ENCODE data around the gene GCC1. TPM values are rescaled to one million over a fixed set of nuclear protein-coding genes. Genes with fewer than 3 reads are reported as not detected.

Gene GCC1, protein sequence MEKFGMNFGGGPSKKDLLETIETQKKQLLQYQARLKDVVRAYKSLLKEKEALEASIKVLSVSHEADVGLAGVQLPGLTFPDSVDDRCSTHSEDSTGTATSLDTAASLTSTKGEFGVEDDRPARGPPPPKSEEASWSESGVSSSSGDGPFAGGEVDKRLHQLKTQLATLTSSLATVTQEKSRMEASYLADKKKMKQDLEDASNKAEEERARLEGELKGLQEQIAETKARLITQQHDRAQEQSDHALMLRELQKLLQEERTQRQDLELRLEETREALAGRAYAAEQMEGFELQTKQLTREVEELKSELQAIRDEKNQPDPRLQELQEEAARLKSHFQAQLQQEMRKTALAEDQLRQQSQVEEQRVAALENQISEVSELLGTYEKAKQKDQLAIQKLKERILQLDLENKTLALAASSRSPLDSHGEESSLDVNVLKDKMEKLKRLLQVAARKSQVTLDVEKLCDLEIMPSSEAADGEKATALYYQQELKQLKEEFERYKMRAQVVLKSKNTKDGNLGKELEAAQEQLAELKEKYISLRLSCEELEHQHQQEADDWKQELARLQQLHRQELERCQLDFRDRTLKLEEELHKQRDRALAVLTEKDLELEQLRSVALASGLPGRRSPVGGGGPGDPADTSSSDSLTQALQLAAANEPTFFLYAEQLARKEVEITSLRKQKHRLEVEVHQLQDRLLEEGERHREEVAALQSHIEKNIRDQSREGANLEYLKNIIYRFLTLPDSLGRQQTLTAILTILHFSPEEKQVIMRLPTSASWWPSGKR
- total RNA-seq (10 to 100 TPM; 20.1 to 20.2 TPM), polyA plus RNA-seq (21.0 TPM)

DNA sequence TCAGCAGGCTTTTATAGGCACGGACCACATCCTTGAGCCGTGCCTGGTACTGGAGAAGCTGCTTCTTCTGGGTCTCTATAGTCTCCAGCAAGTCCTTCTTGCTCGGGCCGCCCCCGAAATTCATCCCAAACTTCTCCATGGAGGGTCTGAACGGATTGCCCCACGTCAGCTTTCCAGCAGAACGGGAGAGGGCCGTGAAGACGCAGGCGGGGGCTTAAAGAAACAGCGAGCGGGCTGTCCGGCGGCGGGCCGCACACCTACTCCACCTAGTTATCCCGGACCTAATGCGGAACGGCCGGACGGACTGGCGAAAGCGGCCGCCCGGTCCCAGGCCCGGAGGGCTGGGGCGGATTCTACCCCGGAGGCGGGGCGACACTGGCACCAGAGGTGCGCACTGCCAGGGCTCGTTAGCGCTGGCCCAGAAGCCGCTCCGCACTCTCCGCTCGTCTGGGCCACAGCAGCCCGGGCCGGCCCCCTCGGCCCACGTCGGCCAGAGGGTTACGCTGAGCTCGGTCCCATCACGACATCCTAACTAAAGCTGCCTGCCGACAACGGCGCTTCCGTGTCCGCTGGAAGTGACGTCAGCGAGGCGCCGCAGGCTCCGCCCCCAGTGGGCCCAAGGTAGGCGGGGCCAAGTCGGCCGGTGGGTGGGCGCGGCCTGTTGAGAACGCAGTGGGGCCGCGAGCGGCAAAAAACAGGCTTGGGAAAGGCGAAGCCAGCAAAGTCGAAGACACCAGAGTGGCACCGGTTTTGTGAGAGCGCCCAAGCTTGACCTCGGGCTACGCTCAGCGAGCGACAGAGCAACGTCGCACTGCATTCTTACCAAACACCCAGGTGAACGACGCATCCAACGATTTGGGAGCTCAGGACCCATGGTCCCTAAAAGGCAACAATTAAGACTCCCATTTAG is at the start of gene GCC1:
Gene GCC1 (minus strand): TSS at position 553 of the 910 bp plus-strand sequence. CDS start 414 bp downstream, at position 139.
- ChIA-PET POLR2A (interaction anchor here (0.6 kb wide), 1 partner anchor 179 kb away, joined by 4 read pairs; no protein-coding TSS in a partner anchor), CTCF (interaction anchor here (0.9 to 1.6 kb wide), 3 partner anchors 44 to 124 kb away, joined by 3 to 5 read pairs (median 3); no protein-coding TSS in a partner anchor)
- H3K9me3 ChIP-seq (ENCODE audit: low read length), result no peaks in the 10 kb centered on the region
- peak; percentile 89 to 94 (median 93) for DNase-seq
- peak within 1 kb of the TSS; percentile 81 for H3K4me3 ChIP-seq (ENCODE audit: low read length)
- Mint-ChIP-seq H3K4me3 (peak within 1 kb of the TSS; percentile 91 to 97 (median 93)), H3K9me3 (no peaks in the 10 kb centered on the region), H3K27me3 (no peaks in the 10 kb centered on the region), H3K36me3 (peaks cover 0 to 52% (median 5%) of the 10 kb centered on the region in 3 donors), H3K27ac (peak within 1 kb of the TSS; percentile 92 to 98 (median 95)), H3K4me1 (peaks cover 70 to 88% (median 82%) of the 10 kb centered on the region in 3 donors)
- H3K27me3 ChIP-seq (ENCODE audit: insufficient read depth, low read length, poor library complexity, severe bottlenecking), result no peaks in the 10 kb centered on the region
- peaks cover 69% of the 10 kb centered on the region for H3K4me1 ChIP-seq (ENCODE audit: insufficient read depth, low read length)
- H3K36me3 ChIP-seq (ENCODE audit: insufficient read depth, low read length), result peaks cover 14% of the 10 kb centered on the region
- H3K27ac ChIP-seq (ENCODE audit: low read depth, low read length), result peak within 1 kb of the TSS; percentile 90

DNA sequence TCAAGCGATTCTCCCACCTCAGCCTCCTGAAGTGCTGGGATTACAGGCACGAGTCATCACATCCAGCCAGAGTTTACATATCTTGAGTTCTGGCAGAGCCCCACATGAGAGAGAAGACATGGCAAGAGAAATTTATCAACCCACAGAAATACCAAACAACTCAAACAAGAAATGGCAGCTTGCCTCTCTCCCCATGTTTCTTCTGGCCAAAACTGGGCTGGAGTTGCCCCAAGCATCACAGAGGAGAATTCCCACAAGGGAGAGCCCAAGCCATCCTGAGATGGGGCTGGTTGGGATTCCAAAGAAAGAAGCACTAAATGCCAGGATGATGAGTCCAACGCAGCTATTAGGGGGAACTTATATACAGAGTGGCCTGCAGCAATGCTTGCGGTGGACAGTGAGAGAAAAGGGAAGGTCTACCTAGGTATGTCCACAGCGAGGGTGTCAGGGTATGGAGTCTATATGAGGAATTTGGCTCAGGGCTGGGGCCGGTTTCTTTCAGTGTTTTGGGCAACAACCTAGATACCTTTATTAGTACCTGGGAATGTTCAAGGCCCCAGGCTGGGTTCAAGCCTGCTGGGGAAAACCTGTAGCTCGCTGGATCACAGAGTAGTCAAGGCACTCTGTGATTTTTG is 47.0 kb upstream of the GCC1 start:
- H3K4me1 Mint-ChIP-seq, result peaks cover 0 to 3% (median 0%) of the 10 kb centered on the region in 3 donors
- H3K36me3 ChIP-seq (ENCODE audit: insufficient read depth, low read length), result no peaks in the 10 kb centered on the region
- H3K9me3 ChIP-seq (ENCODE audit: low read length), result no peaks in the 10 kb centered on the region
- H3K27ac ChIP-seq (ENCODE audit: low read depth, low read length), result no peak overlapping the region
- ChIA-PET CTCF (no interaction called here), POLR2A (no interaction called here)
- H3K27ac Mint-ChIP-seq, result no peak overlapping the region
- H3K9me3 Mint-ChIP-seq, result no peaks in the 10 kb centered on the region
- H3K27me3 ChIP-seq (ENCODE audit: insufficient read depth, low read length, poor library complexity, severe bottlenecking), result no peaks in the 10 kb centered on the region
- no peak overlapping the region for H3K4me3 Mint-ChIP-seq
- no peak for DNase-seq
- H3K4me1 ChIP-seq (ENCODE audit: insufficient read depth, low read length), result no peaks in the 10 kb centered on the region
- H3K27me3 Mint-ChIP-seq, result peaks cover 12 to 45% of the 10 kb centered on the region in 2 donors
- H3K36me3 Mint-ChIP-seq, result peaks cover 0 to 11% (median 1%) of the 10 kb centered on the region in 3 donors
- no peak overlapping the region for H3K4me3 ChIP-seq (ENCODE audit: low read length)

DNA sequence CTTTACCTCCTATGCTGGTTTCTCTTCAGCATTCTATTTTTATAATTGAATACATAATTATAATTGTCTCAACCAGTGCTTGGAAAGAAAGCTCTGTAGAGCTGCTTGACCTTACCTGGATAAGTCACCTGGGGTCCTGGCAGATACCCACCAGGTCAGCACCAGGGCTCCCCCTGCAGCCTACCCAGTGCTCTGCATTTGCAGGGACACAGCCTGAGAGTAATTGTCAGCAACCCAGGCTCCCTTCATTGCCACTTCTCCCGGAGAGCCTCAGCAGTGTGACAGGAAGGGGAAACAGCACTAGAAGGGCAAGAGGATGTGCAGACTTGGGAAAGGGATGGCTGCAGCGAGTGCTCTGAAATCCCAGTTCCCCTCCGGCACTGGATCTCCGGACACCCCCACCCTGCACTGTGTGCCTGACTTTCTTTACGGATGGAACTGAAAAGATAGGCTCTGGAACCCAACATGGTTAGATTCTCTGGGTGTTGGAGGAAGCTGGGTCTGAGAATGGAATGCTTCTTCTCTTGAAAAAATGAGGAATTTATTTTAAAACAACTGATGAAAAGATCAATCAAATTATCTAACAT is 44.0 kb upstream of the GCC1 start:
- ChIA-PET CTCF (interaction anchor here (0.6 to 1.3 kb wide), 2 partner anchors 23 to 44 kb away, joined by 3 to 5 read pairs; partner anchors contain the start of gene GCC1), POLR2A (no interaction called here)
- Mint-ChIP-seq H3K9me3 (no peaks in the 10 kb centered on the region), H3K4me1 (peaks cover 0 to 3% (median 0%) of the 10 kb centered on the region in 3 donors), H3K27me3 (peaks cover 4 to 41% of the 10 kb centered on the region in 2 donors), H3K36me3 (peaks cover 0 to 9% (median 0%) of the 10 kb centered on the region in 3 donors), H3K4me3 (no peak overlapping the region), H3K27ac (peak overlapping the region in 1 of 8 donors; percentile 44)
- H3K4me3 ChIP-seq (ENCODE audit: low read length), result no peak overlapping the region
- no peak overlapping the region for H3K27ac ChIP-seq (ENCODE audit: low read depth, low read length)
- H3K36me3 ChIP-seq (ENCODE audit: insufficient read depth, low read length), result no peaks in the 10 kb centered on the region
- no peaks in the 10 kb centered on the region for H3K9me3 ChIP-seq (ENCODE audit: low read length)
- H3K27me3 ChIP-seq (ENCODE audit: insufficient read depth, low read length, poor library complexity, severe bottlenecking), result no peaks in the 10 kb centered on the region
- DNase-seq, result peak in 2 of 5 donors; percentile 20 to 51
- H3K4me1 ChIP-seq (ENCODE audit: insufficient read depth, low read length), result no peaks in the 10 kb centered on the region

DNA sequence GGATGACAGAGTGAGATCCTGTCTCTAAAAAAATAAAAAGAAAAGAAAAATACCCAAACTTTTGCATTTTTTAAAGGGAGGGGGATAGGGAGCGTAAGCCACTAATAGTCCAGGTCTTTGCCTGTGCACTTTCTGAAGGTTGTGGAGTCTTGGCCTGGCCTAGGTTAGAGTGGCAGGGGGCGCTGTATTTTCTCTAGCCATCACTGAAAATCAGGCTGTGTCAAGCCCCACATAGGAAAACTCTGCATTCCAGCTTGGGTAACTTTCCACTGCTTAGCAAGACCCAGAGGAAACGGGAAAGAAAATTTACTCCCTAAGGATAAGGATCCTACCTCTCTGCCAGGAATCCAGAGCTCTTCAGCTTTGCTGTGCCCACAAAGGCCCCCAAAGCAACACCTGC is 43.0 kb upstream of the GCC1 start:
- Histone ChIP-seq H3K27me3 (ENCODE audit: insufficient read depth, low read length, poor library complexity, severe bottlenecking) (no peaks in the 10 kb centered on the region), H3K4me3 (ENCODE audit: low read length) (no peak overlapping the region), H3K9me3 (ENCODE audit: low read length) (no peaks in the 10 kb centered on the region), H3K4me1 (ENCODE audit: insufficient read depth, low read length) (no peaks in the 10 kb centered on the region), H3K36me3 (ENCODE audit: insufficient read depth, low read length) (no peaks in the 10 kb centered on the region), H3K27ac (ENCODE audit: low read depth, low read length) (no peak overlapping the region)
- CTCF ChIA-PET, result interaction anchor here (0.6 to 1.3 kb wide), 2 partner anchors 22 to 43 kb away, joined by 3 to 5 read pairs; partner anchors contain the start of gene GCC1
- no peak overlapping the region for H3K4me3 Mint-ChIP-seq
- H3K27ac Mint-ChIP-seq, result no peak overlapping the region
- peaks cover 6 to 40% of the 10 kb centered on the region in 2 donors for H3K27me3 Mint-ChIP-seq
- no peaks in the 10 kb centered on the region for H3K9me3 Mint-ChIP-seq
- POLR2A ChIA-PET, result interaction anchor here (0.5 kb wide), 1 partner anchor 62 kb away, joined by 4 read pairs; no protein-coding TSS in a partner anchor
- peaks cover 0 to 3% (median 0%) of the 10 kb centered on the region in 3 donors for H3K4me1 Mint-ChIP-seq
- no peak for DNase-seq
- H3K36me3 Mint-ChIP-seq, result no peaks in the 10 kb centered on the region

DNA sequence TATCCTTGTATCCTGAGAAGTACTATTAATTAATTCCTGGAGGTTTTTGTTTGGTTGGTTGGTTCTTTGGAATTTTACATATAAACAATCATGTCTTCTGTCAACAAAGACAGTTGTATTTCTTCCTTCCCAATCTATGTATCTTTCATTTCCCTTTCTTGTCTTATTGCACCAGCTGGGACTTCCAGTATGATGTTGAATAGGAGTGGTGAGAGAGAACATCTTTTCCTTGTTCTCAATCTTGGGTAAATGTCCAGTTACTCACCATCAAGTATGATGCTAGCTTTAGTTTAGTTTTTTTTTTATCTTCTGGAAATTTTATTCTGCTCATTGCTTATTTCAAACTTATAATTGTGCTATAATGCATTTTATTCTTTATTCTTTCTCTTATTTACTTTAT is 39.9 kb upstream of the GCC1 start:
- ChIA-PET CTCF (no interaction called here), POLR2A (no interaction called here)
- Mint-ChIP-seq H3K4me3 (no peak overlapping the region), H3K4me1 (peaks cover 3 to 9% (median 6%) of the 10 kb centered on the region in 3 donors), H3K9me3 (no peaks in the 10 kb centered on the region), H3K27me3 (peaks cover 11 to 44% of the 10 kb centered on the region in 2 donors), H3K36me3 (no peaks in the 10 kb centered on the region), H3K27ac (no peak overlapping the region)
- no peaks in the 10 kb centered on the region for H3K4me1 ChIP-seq (ENCODE audit: insufficient read depth, low read length)
- no peaks in the 10 kb centered on the region for H3K9me3 ChIP-seq (ENCODE audit: low read length)
- H3K4me3 ChIP-seq (ENCODE audit: low read length), result no peak overlapping the region
- no peaks in the 10 kb centered on the region for H3K36me3 ChIP-seq (ENCODE audit: insufficient read depth, low read length)
- no peak for DNase-seq
- H3K27me3 ChIP-seq (ENCODE audit: insufficient read depth, low read length, poor library complexity, severe bottlenecking), result peaks cover 4% of the 10 kb centered on the region
- no peak overlapping the region for H3K27ac ChIP-seq (ENCODE audit: low read depth, low read length)

DNA sequence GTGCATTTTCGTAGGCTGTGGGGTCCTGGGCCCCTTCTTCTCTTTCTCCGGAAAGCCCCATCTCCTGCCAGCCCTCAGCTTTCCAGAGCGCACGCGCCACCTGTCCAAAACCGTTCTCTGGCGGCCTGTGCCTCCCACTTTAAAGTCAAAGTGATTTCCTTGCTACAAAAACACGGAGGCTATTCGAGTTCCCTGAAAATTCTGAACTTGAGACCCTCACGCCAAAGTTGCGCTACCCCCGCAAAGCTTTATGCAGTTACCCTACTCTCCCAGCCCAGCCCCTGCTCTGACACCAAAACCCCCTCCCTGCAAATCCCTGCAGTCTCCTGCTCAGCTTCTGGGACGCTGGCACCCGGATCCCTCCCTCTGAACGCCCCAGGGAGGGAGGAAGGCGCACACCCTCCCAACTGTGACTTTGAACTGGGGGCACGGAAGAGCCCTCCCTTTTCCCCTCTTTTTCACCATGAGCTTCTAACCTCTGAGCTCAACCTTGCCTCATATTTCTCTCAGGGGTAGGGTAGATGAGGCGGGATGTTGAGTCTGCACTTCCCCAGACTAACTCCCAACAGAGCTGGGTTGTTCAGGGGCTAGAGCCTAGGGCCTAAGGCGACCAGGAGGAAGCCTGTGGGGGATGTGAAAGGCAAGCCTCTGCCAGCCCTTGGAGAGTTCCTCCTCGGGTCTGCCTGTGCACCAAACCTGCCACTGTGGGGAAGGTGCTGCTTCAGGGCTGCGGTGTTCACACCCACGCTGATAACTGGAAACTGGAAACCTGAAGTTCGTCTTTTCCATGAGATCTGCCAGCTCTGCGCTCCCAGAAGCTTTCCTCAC is 35.2 kb upstream of the GCC1 start:
- POLR2A ChIA-PET, result no interaction called here
- H3K4me1 Mint-ChIP-seq, result peaks cover 3 to 7% (median 6%) of the 10 kb centered on the region in 3 donors

More for the DNA sequence above, 35.2 kb upstream of the GCC1 start:
- Histone ChIP-seq H3K36me3 (ENCODE audit: insufficient read depth, low read length) (no peaks in the 10 kb centered on the region), H3K9me3 (ENCODE audit: low read length) (no peaks in the 10 kb centered on the region), H3K27ac (ENCODE audit: low read depth, low read length) (no peak overlapping the region), H3K4me1 (ENCODE audit: insufficient read depth, low read length) (no peaks in the 10 kb centered on the region), H3K27me3 (ENCODE audit: insufficient read depth, low read length, poor library complexity, severe bottlenecking) (peaks cover 4% of the 10 kb centered on the region), H3K4me3 (ENCODE audit: low read length) (no peak overlapping the region)
- H3K4me3 Mint-ChIP-seq, result peak overlapping the region in 1 of 7 donors; percentile 42
- peaks cover 25 to 77% of the 10 kb centered on the region in 2 donors for H3K27me3 Mint-ChIP-seq
- no peaks in the 10 kb centered on the region for H3K36me3 Mint-ChIP-seq
- no peak for DNase-seq
- no peak overlapping the region for H3K27ac Mint-ChIP-seq
- CTCF ChIA-PET, result no interaction called here
- H3K9me3 Mint-ChIP-seq, result no peaks in the 10 kb centered on the region

Measured in CD8-positive, alpha-beta memory T cell (primary cell).